ENCODE data around the gene PARP4.
"Not testable (repeated sequence)": the region's sequence is repeated elsewhere in the genome, so short reads cannot be mapped to it uniquely, and the experiment has no call there.

PARP4 gene

DNA sequence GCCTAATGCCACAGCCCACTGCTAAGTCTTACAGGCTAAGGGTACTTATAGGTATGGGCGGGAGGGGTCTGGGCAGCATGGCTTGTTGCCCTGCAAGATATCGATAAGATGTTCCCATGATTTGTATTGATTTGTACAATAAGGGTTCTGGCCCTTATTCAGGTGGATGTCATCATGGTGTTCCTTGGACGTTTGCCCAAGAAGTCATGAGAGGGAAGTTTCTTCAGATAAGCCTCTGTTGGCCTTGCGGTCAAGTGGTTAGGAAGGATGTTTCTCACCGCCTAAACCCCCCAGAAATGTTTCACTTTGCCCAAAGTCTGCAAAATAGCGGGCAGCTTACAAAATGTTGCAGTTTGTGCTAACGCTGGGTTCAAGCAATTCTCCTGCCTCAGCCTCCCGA is 7.3 kb downstream of the PARP4 start:
- peak; percentile 97 for DNase-seq

- peak; percentile 26 for DNase-seq
Measured at GRCh38 chr13:24503379-24503696, 9.2 kb downstream of the PARP4 start.

- peak; percentile 66 for DNase-seq
Measured at GRCh38 chr13:24502533-24503378, 9.8 kb downstream of the PARP4 start.

DNA sequence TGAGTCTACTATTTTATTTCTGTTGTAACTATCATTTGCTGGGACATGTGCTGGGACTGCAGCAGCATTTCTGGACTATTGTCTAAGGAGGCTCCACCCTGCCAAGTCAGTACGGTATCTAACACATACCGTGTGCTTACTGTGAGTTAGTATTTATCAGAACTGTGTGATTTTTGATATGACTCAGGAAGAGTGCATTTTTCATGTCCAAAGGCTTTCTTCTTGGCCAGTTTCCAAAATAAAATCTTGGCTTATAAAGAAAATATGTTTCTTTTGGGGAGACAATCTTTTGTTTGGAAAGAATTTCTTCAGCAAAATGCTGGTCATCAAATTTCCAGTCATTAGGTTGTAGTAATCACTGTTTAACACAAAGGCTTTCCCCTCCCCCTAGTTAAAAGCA is 11.6 kb downstream of the PARP4 start:
- peak; percentile 87 for DNase-seq

- DNase-seq, result no peak
Measured at GRCh38 chr13:24497742-24498141, 14.8 kb downstream of the PARP4 start.

DNA sequence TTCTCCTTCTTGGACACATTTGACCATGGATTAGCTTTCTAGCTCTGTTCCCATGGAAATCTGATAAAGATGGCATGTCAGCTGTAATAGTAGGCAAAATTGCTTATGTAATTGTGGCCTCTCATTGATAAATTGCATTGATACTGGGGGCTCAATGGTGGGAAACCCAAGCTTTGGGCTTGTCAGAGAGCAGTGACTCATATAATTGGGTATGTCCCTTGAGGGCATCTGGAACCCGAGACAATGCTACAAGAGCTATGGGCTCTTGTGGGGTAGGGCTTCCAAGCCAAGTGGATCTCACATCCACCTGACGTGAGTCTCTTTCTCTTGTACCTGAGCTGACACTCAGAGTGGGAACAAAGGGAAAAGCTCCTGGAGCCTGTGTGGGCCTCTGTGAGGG is 16.3 kb downstream of the PARP4 start:
- DNase-seq, result not testable (repeated sequence)

GRCh38 chr13:24495151-24495729 is 17.3 kb downstream of the PARP4 start:
- DNase-seq, result no peak

DNA sequence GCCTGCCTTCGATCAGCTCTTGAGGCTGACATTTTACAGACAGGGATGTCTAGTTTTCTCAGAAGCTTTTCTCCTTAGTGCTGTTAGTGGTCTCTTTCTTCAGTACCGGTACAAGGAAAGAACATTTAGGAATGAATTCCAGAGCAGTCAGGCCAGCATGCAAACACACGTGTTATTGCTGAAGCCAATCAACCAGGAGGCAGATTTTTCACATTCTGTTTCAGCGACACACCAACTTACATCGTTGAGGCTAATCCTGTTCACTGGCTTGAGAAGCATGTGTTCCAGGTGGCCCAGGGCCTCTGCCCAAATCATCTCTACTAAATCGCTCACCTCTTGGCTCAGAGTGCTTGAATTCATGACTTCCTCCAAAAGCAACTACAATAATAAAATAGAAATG is 19.2 kb downstream of the PARP4 start:
- no peak for DNase-seq

DNA sequence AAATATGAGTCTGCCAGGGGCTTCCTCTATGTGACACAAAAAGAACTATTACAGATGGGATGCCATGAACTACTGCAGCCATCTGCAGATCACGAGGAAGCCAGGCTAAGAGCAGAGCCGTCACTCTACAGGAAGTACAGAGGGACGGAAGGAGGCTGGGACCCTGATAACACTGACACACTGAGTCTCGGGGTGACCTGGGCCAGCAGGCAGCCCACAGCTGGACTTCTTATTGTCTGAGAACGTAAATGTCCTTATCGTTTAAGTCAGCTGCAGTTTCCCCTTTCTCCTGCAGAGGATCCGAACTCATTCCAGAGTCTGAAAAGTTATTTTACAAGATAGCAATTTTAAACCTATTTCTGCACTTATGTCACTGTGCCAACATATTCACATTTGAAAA is 20.7 kb downstream of the PARP4 start:
- DNase-seq, result peak; percentile 55

- DNase-seq, result no peak
Measured at GRCh38 chr13:24489721-24490120, 22.9 kb downstream of the PARP4 start.

DNA sequence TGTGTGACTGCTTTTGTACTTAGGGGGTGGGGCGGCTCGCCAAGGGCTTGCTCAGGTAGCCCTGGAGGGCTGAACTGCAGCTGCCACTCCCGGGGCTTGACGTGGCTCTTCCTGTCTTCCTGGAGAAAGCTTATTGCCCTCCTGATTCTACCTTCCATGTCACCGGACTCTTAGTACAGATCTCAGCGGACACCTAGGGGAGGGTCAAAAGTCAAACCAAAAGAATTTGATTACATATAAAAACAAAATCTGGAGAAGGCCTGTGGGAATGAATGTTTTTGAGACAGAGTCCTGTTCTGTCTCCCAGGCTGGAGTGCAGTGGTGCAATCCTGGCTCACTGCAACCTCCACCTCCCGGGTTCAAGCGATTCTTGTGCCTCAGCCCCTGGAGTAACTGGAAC is 24.5 kb downstream of the PARP4 start:
- not testable (repeated sequence) for DNase-seq

- not testable (repeated sequence) for DNase-seq
Measured at GRCh38 chr13:24486017-24486657, 26.4 kb downstream of the PARP4 start.

- DNase-seq, result no peak
Measured at GRCh38 chr13:24473686-24474085, 38.9 kb downstream of the PARP4 start.

- DNase-seq, result not testable (repeated sequence)
Measured at GRCh38 chr13:24472129-24472528, 40.4 kb downstream of the PARP4 start.

DNA sequence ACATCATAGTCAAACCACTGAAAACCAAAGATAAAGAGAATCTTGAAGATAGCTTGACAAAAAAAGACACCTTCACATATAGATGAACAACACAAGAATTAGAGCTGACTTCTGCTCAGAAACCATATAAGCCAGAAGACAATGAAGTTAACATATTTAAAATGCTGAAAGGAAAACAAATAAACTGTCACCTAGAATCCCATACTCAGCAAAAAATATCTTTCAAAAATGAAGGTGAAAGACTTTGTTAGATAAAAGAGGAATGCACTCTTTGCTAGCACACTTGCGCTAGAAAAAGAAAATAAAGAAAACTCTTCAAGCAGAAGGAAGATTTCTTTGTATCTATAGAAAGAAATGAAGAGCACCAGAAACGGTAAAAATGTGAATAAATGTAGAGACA is 49.5 kb downstream of the PARP4 start:
- DNase-seq, result no peak

- no peak for DNase-seq
Measured at GRCh38 chr13:24460256-24460655, 52.3 kb downstream of the PARP4 start.

DNA sequence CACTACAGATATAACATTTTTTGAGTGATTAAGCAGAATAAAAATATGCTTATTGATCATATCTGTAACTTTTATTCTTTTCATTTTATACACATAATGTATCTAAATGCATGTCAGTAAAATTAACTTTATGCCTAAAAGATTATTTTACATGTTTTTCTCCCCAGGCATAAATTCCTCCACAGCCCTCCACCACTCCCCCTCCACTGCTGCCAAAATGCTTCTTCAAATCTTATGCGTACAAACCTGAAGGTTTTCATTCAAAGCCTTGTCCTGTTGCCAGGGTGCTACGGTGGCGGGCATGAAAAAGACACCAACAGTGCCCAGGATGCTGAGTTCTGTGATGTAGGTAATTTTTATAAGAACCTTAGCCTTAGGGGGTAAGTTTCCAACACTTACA is 52.9 kb downstream of the PARP4 start:
- DNase-seq, result no peak

- peak; percentile 20 for DNase-seq
Measured at GRCh38 chr13:24459234-24459633, 53.3 kb downstream of the PARP4 start.

GRCh38 chr13:24458736-24459135 is 53.8 kb downstream of the PARP4 start:
- peak; percentile 12 for DNase-seq

GRCh38 chr13:24456396-24456795 is 56.2 kb downstream of the PARP4 start:
- no peak for DNase-seq

GRCh38 chr13:24454056-24454455 is 58.5 kb downstream of the PARP4 start:
- DNase-seq, result no peak

DNA sequence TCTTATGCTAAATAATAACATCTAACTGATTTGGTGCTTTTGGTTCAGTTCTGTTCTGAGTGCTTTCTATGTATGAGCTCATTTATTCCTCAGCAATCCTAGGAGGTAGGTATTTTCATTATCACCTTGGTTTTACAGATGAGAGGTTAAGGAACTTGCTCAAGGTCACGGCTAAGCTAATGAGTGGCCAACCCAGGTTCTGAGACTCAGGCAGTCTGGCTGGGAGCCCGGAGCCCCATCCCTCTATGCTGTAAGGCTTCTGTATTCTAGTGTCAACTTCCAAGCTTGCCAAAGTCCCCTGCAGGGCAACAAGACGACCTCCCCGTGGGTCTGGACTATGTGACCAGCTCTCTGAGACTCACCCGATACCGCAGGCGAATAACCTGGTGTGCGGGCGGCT is 60.5 kb downstream of the PARP4 start:
- no peak for DNase-seq

GRCh38 chr13:24450530-24450929 is 62.0 kb downstream of the PARP4 start:
- no peak for DNase-seq

DNA sequence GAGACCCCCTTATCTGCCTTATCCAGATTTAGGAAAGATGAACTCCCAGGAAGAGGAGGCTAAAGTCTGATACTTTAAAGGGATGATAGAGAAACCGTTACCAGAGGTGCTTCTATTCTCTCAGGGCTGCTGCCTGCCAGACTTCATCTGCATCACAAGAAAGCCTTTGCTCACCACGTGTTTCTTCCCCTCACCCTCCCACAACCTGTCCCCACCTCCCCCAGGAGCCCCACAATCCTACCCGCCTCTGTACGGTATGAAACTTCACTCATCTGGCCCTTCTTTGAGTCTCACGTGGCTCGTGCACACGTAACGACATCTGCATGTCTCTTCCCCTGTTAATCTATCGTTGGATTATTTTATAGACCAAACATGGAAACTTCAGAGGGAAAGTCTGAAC is 67.7 kb downstream of the PARP4 start:
- not testable (repeated sequence) for DNase-seq

Data from hematopoietic multipotent progenitor cell treated with erythropoietin and hydrocortisone succinate and interleukin-3 and kit ligand, for 6 days (in vitro differentiated cells).